ENCODE measurements around the gene GNAZ. TPM values are rescaled to one million over a fixed set of nuclear protein-coding genes. Genes with fewer than 3 reads are reported as not detected.

GNAZ gene
- total RNA-seq, 4 donors from 2014 or later = 2.7 to 14.7 (median 7.8) TPM

- 50 to 95% methylated on average over 1 to 9 of the region's 9 CpGs for WGBS, 2 donors (ENCODE audit: low coverage in 1 of 2)
- in situ Hi-C loops (cut with MboI; ENCODE audit: low pct_ligation_motif_present in 1 of 4, low pct_unique_long_range_greater_than_20kb in 1 of 4, low sequenced_read_pairs in 3 of 4) = loop anchor here in 1 of 4 donors (25.0 kb wide), 1 partner anchor 219 kb away; no protein-coding TSS in a partner anchor
- TF ChIP-seq EP300 (IDR thresholded peaks at IDR 0.05; ENCODE audit: low read depth) (no peak), POLR2A (IDR thresholded peaks at IDR 0.05) (no peak), CTCF (IDR thresholded peaks at IDR 0.05) (no peak), POLR2AphosphoS5 (IDR thresholded peaks at IDR 0.05) (no peak)
- Histone ChIP-seq H3K27ac (no peak overlapping the region), H3K4me1 (peaks cover 3 to 11% (median 5%) of the 10 kb centered on the region in 4 donors), H3K27me3 (no peaks in the 10 kb centered on the region), H3K36me3 (no peaks in the 10 kb centered on the region), H3K4me3 (no peak overlapping the region), H3K9me3 (no peaks in the 10 kb centered on the region)
- no peak for DNase-seq
- intact Hi-C loops (cut with DNase I; ENCODE audit: low total_unique reads) = no loop called here
Measured at GRCh38 chr22:23168391-23169042, 98.2 kb downstream of the GNAZ start.

GRCh38 chr22:23169043-23169406 is 98.7 kb downstream of the GNAZ start:
- 100% methylated on average over 1 to 4 of the region's 4 CpGs for WGBS, 2 donors (ENCODE audit: low coverage in 1 of 2)
- no peak overlapping the region for H3K4me3 ChIP-seq
- intact Hi-C loops (cut with DNase I; ENCODE audit: low total_unique reads) (no loop called here), in situ Hi-C loops (cut with MboI; ENCODE audit: low pct_ligation_motif_present in 1 of 4, low pct_unique_long_range_greater_than_20kb in 1 of 4, low sequenced_read_pairs in 3 of 4) (loop anchor here in 1 of 4 donors (25.0 kb wide), 1 partner anchor 218 kb away; no protein-coding TSS in a partner anchor)
- DNase-seq = no peak
- TF ChIP-seq POLR2A (IDR thresholded peaks at IDR 0.05) = no peak
- TF ChIP-seq CTCF (IDR thresholded peaks at IDR 0.05) = no peak
- no peak for TF ChIP-seq POLR2AphosphoS5 (IDR thresholded peaks at IDR 0.05)
- TF ChIP-seq EP300 (IDR thresholded peaks at IDR 0.05; ENCODE audit: low read depth) = no peak
- no peaks in the 10 kb centered on the region for H3K9me3 ChIP-seq
- no peaks in the 10 kb centered on the region for H3K27me3 ChIP-seq
- no peak overlapping the region for H3K27ac ChIP-seq
- H3K36me3 ChIP-seq = no peaks in the 10 kb centered on the region
- H3K4me1 ChIP-seq = peaks cover 0 to 8% (median 3%) of the 10 kb centered on the region in 4 donors

Small RNA genes lying within 50 kb of the gene (small RNA-seq; reads per million reads assigned to genes)
- gene RF00017 = 0 reads per million in 4 donors
- gene RF00066 = 0 reads per million in 4 donors

Other genes with a start within 250 kb of the GNAZ start
- gene IGLL5, start 182.7 kb upstream of the GNAZ start, total RNA-seq = 100 to 1,000 TPM in 1 of 4 donors, 10 to 100 TPM in 2, not detected in 1; 14.9 to 104 (median 33.8) TPM
- under 1 TPM in 1 of 4 donors, not detected in 3; 0.32 TPM for gene RSPH14, start 71.5 kb downstream of the GNAZ start, total RNA-seq
- 1 to 10 TPM in 1 of 4 donors, under 1 TPM in 2, not detected in 1; 0.37 to 1.1 (median 0.82) TPM for gene RAB36, start 75.0 kb downstream of the GNAZ start, total RNA-seq
- gene BCR, start 110.0 kb downstream of the GNAZ start, total RNA-seq = 100 to 1,000 TPM in 2 of 4 donors, 10 to 100 TPM in 2; 36.9 to 514 (median 91.0) TPM

Measured in transverse colon (tissue), 4 donors.